ENCODE results near the gene ANK3. TPM values are rescaled to one million over a fixed set of nuclear protein-coding genes. Genes with fewer than 3 reads are reported as not detected.

ANK3 gene
- polyA plus RNA-seq, 1 donor from 2014 or later = 114 TPM

- Histone ChIP-seq H3K36me3 (ENCODE audit: insufficient read depth, low read length) (peaks cover 22% of the 10 kb centered on the region), H2AFZ (ENCODE audit: low read depth, low read length) (no peak overlapping the region), H3K9me3 (ENCODE audit: low read length) (no peaks in the 10 kb centered on the region), H3K27me3 (ENCODE audit: insufficient read depth, low read depth, low read length) (no peaks in the 10 kb centered on the region), H3F3A (ENCODE audit: insufficient read depth, low read length, poor library complexity, severe bottlenecking) (no peaks in the 10 kb centered on the region), H3K9me2 (ENCODE audit: insufficient read depth, low read length) (no peaks in the 10 kb centered on the region), H3K4me3 (ENCODE audit: low read length) (no peak overlapping the region), H3K9ac (ENCODE audit: low read length) (no peak overlapping the region), H4K20me1 (ENCODE audit: insufficient read depth) (no peaks in the 10 kb centered on the region), H3K79me2 (replicated peaks; ENCODE audit: insufficient read depth, low read length) (no peaks in the 10 kb centered on the region), H3K27ac (ENCODE audit: low read length) (no peak overlapping the region), H3K4me2 (ENCODE audit: low read length) (no peak overlapping the region)
- TF ChIP-seq SMC3 (conservative IDR thresholded peaks at IDR 0.05; ENCODE audit: poor library complexity) (no peak), EP300 (conservative IDR thresholded peaks at IDR 0.05; ENCODE audit: poor library complexity, severe bottlenecking) (no peak), TAF1 (IDR thresholded peaks at IDR 0.05; ENCODE audit: low read depth) (no peak), POLR2AphosphoS5 (IDR thresholded peaks at IDR 0.05) (no peak), MXI1 (conservative IDR thresholded peaks at IDR 0.05; ENCODE audit: poor library complexity, severe bottlenecking) (no peak)
- TF ChIP-seq, protein P1, sequence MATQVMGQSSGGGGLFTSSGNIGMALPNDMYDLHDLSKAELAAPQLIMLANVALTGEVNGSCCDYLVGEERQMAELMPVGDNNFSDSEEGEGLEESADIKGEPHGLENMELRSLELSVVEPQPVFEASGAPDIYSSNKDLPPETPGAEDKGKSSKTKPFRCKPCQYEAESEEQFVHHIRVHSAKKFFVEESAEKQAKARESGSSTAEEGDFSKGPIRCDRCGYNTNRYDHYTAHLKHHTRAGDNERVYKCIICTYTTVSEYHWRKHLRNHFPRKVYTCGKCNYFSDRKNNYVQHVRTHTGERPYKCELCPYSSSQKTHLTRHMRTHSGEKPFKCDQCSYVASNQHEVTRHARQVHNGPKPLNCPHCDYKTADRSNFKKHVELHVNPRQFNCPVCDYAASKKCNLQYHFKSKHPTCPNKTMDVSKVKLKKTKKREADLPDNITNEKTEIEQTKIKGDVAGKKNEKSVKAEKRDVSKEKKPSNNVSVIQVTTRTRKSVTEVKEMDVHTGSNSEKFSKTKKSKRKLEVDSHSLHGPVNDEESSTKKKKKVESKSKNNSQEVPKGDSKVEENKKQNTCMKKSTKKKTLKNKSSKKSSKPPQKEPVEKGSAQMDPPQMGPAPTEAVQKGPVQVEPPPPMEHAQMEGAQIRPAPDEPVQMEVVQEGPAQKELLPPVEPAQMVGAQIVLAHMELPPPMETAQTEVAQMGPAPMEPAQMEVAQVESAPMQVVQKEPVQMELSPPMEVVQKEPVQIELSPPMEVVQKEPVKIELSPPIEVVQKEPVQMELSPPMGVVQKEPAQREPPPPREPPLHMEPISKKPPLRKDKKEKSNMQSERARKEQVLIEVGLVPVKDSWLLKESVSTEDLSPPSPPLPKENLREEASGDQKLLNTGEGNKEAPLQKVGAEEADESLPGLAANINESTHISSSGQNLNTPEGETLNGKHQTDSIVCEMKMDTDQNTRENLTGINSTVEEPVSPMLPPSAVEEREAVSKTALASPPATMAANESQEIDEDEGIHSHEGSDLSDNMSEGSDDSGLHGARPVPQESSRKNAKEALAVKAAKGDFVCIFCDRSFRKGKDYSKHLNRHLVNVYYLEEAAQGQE (IDR thresholded peaks at IDR 0.05; ENCODE audit: borderline replicate concordance) = no peak
- TF ChIP-seq, protein P2, sequence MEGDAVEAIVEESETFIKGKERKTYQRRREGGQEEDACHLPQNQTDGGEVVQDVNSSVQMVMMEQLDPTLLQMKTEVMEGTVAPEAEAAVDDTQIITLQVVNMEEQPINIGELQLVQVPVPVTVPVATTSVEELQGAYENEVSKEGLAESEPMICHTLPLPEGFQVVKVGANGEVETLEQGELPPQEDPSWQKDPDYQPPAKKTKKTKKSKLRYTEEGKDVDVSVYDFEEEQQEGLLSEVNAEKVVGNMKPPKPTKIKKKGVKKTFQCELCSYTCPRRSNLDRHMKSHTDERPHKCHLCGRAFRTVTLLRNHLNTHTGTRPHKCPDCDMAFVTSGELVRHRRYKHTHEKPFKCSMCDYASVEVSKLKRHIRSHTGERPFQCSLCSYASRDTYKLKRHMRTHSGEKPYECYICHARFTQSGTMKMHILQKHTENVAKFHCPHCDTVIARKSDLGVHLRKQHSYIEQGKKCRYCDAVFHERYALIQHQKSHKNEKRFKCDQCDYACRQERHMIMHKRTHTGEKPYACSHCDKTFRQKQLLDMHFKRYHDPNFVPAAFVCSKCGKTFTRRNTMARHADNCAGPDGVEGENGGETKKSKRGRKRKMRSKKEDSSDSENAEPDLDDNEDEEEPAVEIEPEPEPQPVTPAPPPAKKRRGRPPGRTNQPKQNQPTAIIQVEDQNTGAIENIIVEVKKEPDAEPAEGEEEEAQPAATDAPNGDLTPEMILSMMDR (IDR thresholded peaks at IDR 0.05; ENCODE audit: poor library complexity, severe bottlenecking) = no peak
Measured at GRCh38 chr10:60107308-60107976, 282.2 kb downstream of the ANK3 start.

DNA sequence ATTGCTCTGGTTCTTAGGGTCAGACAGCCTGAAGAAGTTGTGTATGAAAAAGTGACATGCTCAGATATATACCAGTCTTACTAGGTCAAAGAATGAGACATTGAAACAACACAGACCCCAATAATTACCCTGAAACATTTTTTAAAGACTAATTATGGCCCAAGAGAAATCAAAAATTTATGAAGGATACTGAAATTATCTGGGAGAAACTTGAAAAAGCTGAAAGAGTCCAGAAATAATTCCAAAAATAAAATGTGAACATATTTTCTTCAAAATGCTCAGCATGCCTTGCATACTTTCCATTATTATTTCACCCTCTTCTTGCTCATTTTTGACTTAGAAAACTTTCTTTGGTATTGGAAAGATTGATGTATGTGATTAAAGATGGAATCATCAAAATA, 284.4 kb downstream of the ANK3 start:
- H3K9me2 ChIP-seq (ENCODE audit: insufficient read depth, low read length) = no peaks in the 10 kb centered on the region
- H4K20me1 ChIP-seq (ENCODE audit: insufficient read depth) = no peaks in the 10 kb centered on the region
- H3K36me3 ChIP-seq (ENCODE audit: insufficient read depth, low read length) = peaks cover 17% of the 10 kb centered on the region
- no peaks in the 10 kb centered on the region for H3F3A ChIP-seq (ENCODE audit: insufficient read depth, low read length, poor library complexity, severe bottlenecking)
- no peak overlapping the region for H3K27ac ChIP-seq (ENCODE audit: low read length)
- TF ChIP-seq, protein P2 (IDR thresholded peaks at IDR 0.05; ENCODE audit: poor library complexity, severe bottlenecking) = no peak
- TF ChIP-seq EP300 (conservative IDR thresholded peaks at IDR 0.05; ENCODE audit: poor library complexity, severe bottlenecking) (no peak), TAF1 (IDR thresholded peaks at IDR 0.05; ENCODE audit: low read depth) (no peak), MXI1 (conservative IDR thresholded peaks at IDR 0.05; ENCODE audit: poor library complexity, severe bottlenecking) (no peak), RAD21 (conservative IDR thresholded peaks at IDR 0.05) (no peak), EZH2 (IDR thresholded peaks at IDR 0.05; ENCODE audit: borderline replicate concordance, insufficient read depth, low read length, poor library complexity, severe bottlenecking) (no peak), POLR2AphosphoS5 (IDR thresholded peaks at IDR 0.05) (no peak)
- TF ChIP-seq, protein P1 (IDR thresholded peaks at IDR 0.05; ENCODE audit: borderline replicate concordance) = no peak
- no peak overlapping the region for H2AFZ ChIP-seq (ENCODE audit: low read depth, low read length)
- H3K27me3 ChIP-seq (ENCODE audit: insufficient read depth, low read depth, low read length) = no peaks in the 10 kb centered on the region
- no peak overlapping the region for H3K9ac ChIP-seq (ENCODE audit: low read length)
- no peak overlapping the region for H3K4me3 ChIP-seq (ENCODE audit: low read length)
- no peaks in the 10 kb centered on the region for H3K9me3 ChIP-seq (ENCODE audit: low read length)
- no peak overlapping the region for H3K4me2 ChIP-seq (ENCODE audit: low read length)
- no peaks in the 10 kb centered on the region for H3K79me2 ChIP-seq (replicated peaks; ENCODE audit: insufficient read depth, low read length)
